ENCODE data around the gene ZFYVE26. TPM values are rescaled to one million over a fixed set of nuclear protein-coding genes. Genes with fewer than 3 reads are reported as not detected.

ZFYVE26 gene
- total and polyA plus RNA-seq, 2 of the 8 experiments (the other 6 are each of a cell fraction or from before 2014, with no cell fraction given), result 13.0 to 23.3 TPM

DNA sequence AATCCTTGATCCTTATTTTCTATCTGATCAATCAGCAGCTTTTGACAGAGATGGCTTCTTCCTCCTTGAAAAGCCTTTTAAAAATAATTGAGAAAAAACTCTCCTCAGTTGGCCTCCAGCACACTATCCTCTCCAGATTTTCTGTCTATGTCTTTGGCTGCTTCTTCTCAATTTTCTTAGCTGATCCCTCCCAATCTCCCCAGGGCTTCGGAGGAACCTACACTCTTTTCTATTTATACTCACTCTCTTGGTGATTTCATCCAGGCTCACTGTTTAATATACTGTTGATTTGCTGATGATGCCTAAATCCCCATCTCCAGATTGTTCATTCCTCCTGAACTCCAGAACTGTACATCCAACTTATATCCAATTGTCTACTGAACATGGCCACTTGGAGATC is 59.9 kb downstream of the ZFYVE26 start:
- peaks cover 14 to 53% (median 50%) of the 10 kb centered on the region in 4 experiments for H3K36me3 ChIP-seq (ENCODE audit: control insufficient read depth in 2 of 4, insufficient read depth in 4 of 4, low read length in 3 of 4)
- no peaks in the 10 kb centered on the region for H3K79me2 ChIP-seq (ENCODE audit: control insufficient read depth in 1 of 2, insufficient read depth in 2 of 2, low read length in 2 of 2)
- no peak overlapping the region for H3K9ac ChIP-seq (replicated peaks in 1 of 4; ENCODE audit: extremely low read depth in 1 of 4, low read depth in 3 of 4, low read length in 3 of 4)
- H3K56ac ChIP-seq (replicated peaks; ENCODE audit: insufficient read length, low read depth, low read length), result no peak overlapping the region
- no peaks in the 10 kb centered on the region for H3K9me3 ChIP-seq (ENCODE audit: insufficient read depth in 2 of 2, low read depth in 1 of 2, low read length in 1 of 2)
- ChIA-PET CTCF (ENCODE audit: partially characterized antibody) (no interaction called here), POLR2A (ENCODE audit: partially characterized antibody) (interaction anchor here (0.5 to 1.6 kb wide), 4 partner anchors 9 to 26 kb away, joined by 3 to 4 read pairs (median 4); no protein-coding TSS in a partner anchor)
- no peak overlapping the region for H3K27ac ChIP-seq (ENCODE audit: low read depth, low read length)
- H4K20me1 ChIP-seq (replicated peaks in 1 of 2; ENCODE audit: control insufficient read depth in 1 of 2, insufficient read depth in 2 of 2, low read length in 2 of 2), result peaks cover 0 to 5% of the 10 kb centered on the region in 2 experiments
- no peaks in the 10 kb centered on the region for H3K79me1 ChIP-seq (ENCODE audit: low read depth, low read length)
- H2AK5ac ChIP-seq (ENCODE audit: low read depth, low read length), result no peak overlapping the region
- no peak overlapping the region for H3K23ac ChIP-seq (ENCODE audit: insufficient read length)
- WGBS, 2 experiments (ENCODE audit: extremely low coverage in 1 of 2, insufficient coverage in 1 of 2, insufficient read length in 1 of 2, insufficient replicate concordance in 2 of 2, low coverage in 1 of 2, low lambda C conversion rate in 2 of 2, missing lambda C conversion rate in 1 of 2), result 94% methylated on average over 1 of the region's 1 CpG; no CpG with 5 or more reads in 1 of the 2 experiments
- H3K23me2 ChIP-seq (ENCODE audit: low read depth, low read length), result no peaks in the 10 kb centered on the region
- H4K5ac ChIP-seq (ENCODE audit: insufficient read length, low read depth, low read length), result no peak overlapping the region
- H2BK15ac ChIP-seq (ENCODE audit: low read length), result no peak overlapping the region
- no peak overlapping the region for H2BK5ac ChIP-seq (ENCODE audit: low read depth, low read length)
- no peak overlapping the region for H2BK12ac ChIP-seq (ENCODE audit: low read depth, low read length)
- H4K91ac ChIP-seq (replicated peaks; ENCODE audit: insufficient read length, low read length), result no peak overlapping the region
- H2BK120ac ChIP-seq (replicated peaks; ENCODE audit: low read depth, low read length), result no peak overlapping the region
- FAIRE-seq, result no peak
- H3K14ac ChIP-seq (ENCODE audit: insufficient read length), result no peak overlapping the region
- no peak overlapping the region for H3K4me2 ChIP-seq (ENCODE audit: insufficient read depth in 1 of 2, low read depth in 2 of 2, low read length in 2 of 2)
- H3K4me1 ChIP-seq (replicated peaks in 1 of 4; ENCODE audit: control insufficient read depth in 3 of 4, insufficient read depth in 4 of 4, low read length in 3 of 4), result no peaks in the 10 kb centered on the region
- no peak for DNase-seq (ENCODE audit: low read depth in 1 of 2, low spot score in 2 of 2)
- no peak overlapping the region for H4K8ac ChIP-seq (ENCODE audit: extremely low read depth, insufficient read depth, low read length)
- H2AFZ ChIP-seq (ENCODE audit: low read length), result no peak overlapping the region
- no peak overlapping the region for H2BK20ac ChIP-seq (ENCODE audit: low read length)
- H3K27me3 ChIP-seq (replicated peaks in 1 of 4; ENCODE audit: control insufficient read depth in 3 of 4, extremely low read depth in 1 of 4, insufficient read depth in 3 of 4, low read length in 3 of 4), result no peaks in the 10 kb centered on the region
- H3K4me3 ChIP-seq (ENCODE audit: extremely low read depth in 1 of 4, insufficient read depth in 2 of 4, low read depth in 3 of 4, low read length in 4 of 4), result no peak overlapping the region
- H3K4ac ChIP-seq (replicated peaks; ENCODE audit: insufficient read length, low read depth, low read length), result no peak overlapping the region
- no peak overlapping the region for H3K18ac ChIP-seq (ENCODE audit: extremely low read depth, low read length)

All from H1 (cell line).